H1 (cell line): ENCODE results near the gene ADPRM. TPM values are rescaled to one million over a fixed set of nuclear protein-coding genes. Genes with fewer than 3 reads are reported as not detected.

Source experiments
- BCL11A ChIP-seq, 2 experiments: IDR thresholded peaks; one replicate each; pipeline ENCODE4 v1.6.1; 2011; ENCODE audit warnings: low read depth in 2 of 2, low read length in 2 of 2, mild to moderate bottlenecking in 2 of 2
- JUN ChIP-seq: IDR thresholded peaks from 2 replicates; pipeline ENCODE4 v1.6.1; 2011; ENCODE audit warnings: low read depth, mild to moderate bottlenecking, improper control_type of control experiment, low read length
- JUND ChIP-seq: IDR thresholded peaks from 2 replicates; pipeline ENCODE4 v1.6.1; 2011; ENCODE audit warnings: mild to moderate bottlenecking, improper control_type of control experiment, low read length
- KDM1A ChIP-seq: fragments of 200-600, 300-600 bp; sonication (generic); IDR thresholded peaks from 2 replicates; pipeline ENCODE4 v1.7.1; 2016; ENCODE audit warnings: mild to moderate bottlenecking, low read length, borderline replicate concordance
- KDM5A ChIP-seq: fragments of 200-600 bp; IDR thresholded peaks from 2 replicates; pipeline ENCODE4 v1.7.1; 2012; ENCODE audit warnings: mild to moderate bottlenecking, low read length, inconsistent platforms, mixed read lengths
- SP2 ChIP-seq: IDR thresholded peaks from 2 replicates; pipeline ENCODE4 v1.6.1; 2012; ENCODE audit warnings: mild to moderate bottlenecking, low read length, inconsistent platforms
- polyA plus RNA-seq, 7 experiments: library from polyadenylated mRNA; depleted of rRNA in 3 of 7; stranded (reverse) in 5 of 7; unstranded in 2 of 7; fragments of >200 nt in 5 of 7; fragments of 200-250 nt in 2 of 7; gene quantifications; 1 replicate in 5 of 7; 2 replicates in 1 of 7; 4 replicates in 1 of 7; pipeline versions ENCODE4 v1.2.1 to v1.2.3, GENCODE V29; 2011 to 2013; ENCODE audit warnings: missing spikeins in 2 of 7, mixed read lengths in 2 of 7
- total RNA-seq: library from RNA; stranded (reverse); fragmentation: NEBNext Ultra II Directional; extraction: Animal tissue kit (Norgen Biotek cat#: 25700); gene quantifications from 2 replicates; pipeline ENCODE4 v1.2.1, GENCODE V29; 2021
- TF ChIP-seq, protein P1 (sequence below): IDR thresholded peaks from 2 replicates; pipeline ENCODE4 v1.6.1; 2011; ENCODE audit warnings: low read length, improper control_type of control experiment

ADPRM gene
- total and polyA plus RNA-seq, 2 of the 8 experiments (the other 6 are each of a cell fraction or from before 2014, with no cell fraction given) = 6.7 to 7.9 TPM

DNA sequence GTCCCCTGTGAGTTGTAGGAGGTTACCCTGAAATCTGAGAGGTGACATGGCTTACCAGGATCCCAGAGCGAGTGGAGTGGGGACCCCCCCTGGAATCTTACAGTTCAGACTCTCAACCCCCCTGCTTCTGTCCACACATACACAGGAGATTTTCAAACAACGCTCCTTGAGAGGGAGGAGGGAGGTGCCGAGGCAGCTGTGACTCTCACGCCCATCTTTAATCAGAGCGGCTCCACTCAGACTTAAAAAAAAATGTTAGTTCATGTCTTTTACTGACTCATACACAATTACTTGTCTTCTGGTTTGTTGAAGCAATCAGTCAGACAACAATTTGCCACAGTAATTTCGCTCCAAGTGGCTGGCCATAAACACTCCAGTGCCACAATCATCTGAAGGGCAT is 47.8 kb downstream of the ADPRM start (continued):
- TF ChIP-seq KDM5A (no peak), JUN (no peak), BCL11A (IDR thresholded peaks at IDR 0.05; ENCODE audit: low read depth in 2 of 2, low read length in 2 of 2) (no peak), KDM1A (no peak), JUND (no peak), SP2 (no peak)
- TF ChIP-seq, protein P1, sequence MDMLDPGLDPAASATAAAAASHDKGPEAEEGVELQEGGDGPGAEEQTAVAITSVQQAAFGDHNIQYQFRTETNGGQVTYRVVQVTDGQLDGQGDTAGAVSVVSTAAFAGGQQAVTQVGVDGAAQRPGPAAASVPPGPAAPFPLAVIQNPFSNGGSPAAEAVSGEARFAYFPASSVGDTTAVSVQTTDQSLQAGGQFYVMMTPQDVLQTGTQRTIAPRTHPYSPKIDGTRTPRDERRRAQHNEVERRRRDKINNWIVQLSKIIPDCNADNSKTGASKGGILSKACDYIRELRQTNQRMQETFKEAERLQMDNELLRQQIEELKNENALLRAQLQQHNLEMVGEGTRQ = no peak
